Spleen (tissue), 7 donors: ENCODE data around the gene CACNA2D4.

Source experiments
- CTCF ChIP-seq, 11 experiments: fragments of 200-600 bp in 7 of 11; fragments of 450-650 bp in 4 of 11; sonication (generic) in 4 of 11; IDR thresholded peaks in 8 of 11; conservative IDR thresholded peaks in 3 of 11; 1 replicate in 7 of 11; 2 replicates in 4 of 11; pipeline versions ENCODE4 v1.4.0 to v1.8.0; 2016 to 2021; ENCODE audit warnings: antibody characterized with exemption in 11 of 11, inconsistent platforms in 4 of 11, mild to moderate bottlenecking in 1 of 11
- POLR2A ChIP-seq, 3 donors: fragments of 450-650 bp; IDR thresholded peaks; one replicate each; pipeline ENCODE4 v1.5.1; 2017; ENCODE audit warnings: antibody characterized with exemption in 3 of 3, mild to moderate bottlenecking in 1 of 3
- donor health status: DM: no; HTN: no; CAD: no; lungs with moderate emphysema.
- donor health status: DM: no; HTN: no; CAD: no.
- donor health status: DM: no; HTN: no; CAD: no.

GRCh38 chr12:1816730-1817348 is 101.6 kb downstream of the CACNA2D4 start:
- no peak for TF ChIP-seq CTCF (IDR thresholded peaks at IDR 0.05 in 8 of 11, conservative IDR thresholded peaks at IDR 0.05 in 3 of 11)
- TF ChIP-seq POLR2A (IDR thresholded peaks at IDR 0.05) = no peak
